NCI-H1092 treated with DMSO at 0.1 percent for 48 hours (cell line): ENCODE data around the gene HMGB2.
A peak's percentile ranks its signal among the peaks of the same experiment; 100 is the strongest.

Experiments
- DNase-seq: peaks from one replicate; lab custom pipeline; 2025; lab: John Stamatoyannopoulos, UW

Gene HMGB2

GRCh38 chr4:173334085-173334890, at the start of gene HMGB2:
TSS of gene HMGB2 (minus strand) at chr4:173334358. CDS start at chr4:173333649, 709 bp downstream.
- peak; percentile 100 for DNase-seq

- DNase-seq = no peak
These were observed 48.2 kb upstream of the HMGB2 start for GRCh38 chr4:173382349-173382748.

DNA sequence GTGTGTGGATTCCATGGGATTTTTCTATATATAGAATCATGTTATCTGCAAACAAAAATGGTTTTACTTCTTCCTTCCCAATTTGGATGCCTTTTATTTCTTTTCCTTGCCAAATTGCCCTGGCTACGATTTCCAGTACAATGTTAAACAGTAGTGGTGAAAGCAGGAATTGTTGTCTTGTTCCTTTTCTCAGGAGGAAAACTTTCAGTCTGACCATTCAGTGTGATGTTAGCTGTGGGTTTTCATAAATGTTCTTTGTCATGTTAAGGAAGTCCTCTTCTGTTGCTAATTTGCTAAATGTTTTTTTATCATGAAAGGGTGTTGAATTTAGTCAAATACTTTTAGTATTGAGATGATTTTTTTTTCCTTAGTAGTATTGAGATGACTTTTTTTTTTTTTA, 47.5 kb upstream of the HMGB2 start:
- DNase-seq = no peak

DNA sequence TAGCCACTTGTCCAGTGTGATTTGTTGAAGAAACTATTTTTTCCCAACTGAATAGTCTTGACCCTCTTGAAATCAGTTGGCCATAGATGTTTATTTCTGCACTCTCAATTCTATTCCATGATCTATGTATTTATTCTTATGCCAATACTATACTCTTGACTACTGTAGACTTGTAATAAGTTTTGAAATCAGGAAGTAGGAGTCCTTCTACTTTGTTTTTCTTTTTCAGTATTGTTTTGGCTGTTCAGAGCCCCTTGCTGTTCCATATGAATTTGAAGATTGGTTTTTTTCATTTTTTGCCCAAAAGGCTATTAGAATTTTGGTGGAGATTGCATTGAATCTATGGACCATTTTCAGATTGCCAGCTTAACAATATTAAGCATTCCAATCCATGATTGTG, 46.8 kb upstream of the HMGB2 start:
- no peak for DNase-seq

DNA sequence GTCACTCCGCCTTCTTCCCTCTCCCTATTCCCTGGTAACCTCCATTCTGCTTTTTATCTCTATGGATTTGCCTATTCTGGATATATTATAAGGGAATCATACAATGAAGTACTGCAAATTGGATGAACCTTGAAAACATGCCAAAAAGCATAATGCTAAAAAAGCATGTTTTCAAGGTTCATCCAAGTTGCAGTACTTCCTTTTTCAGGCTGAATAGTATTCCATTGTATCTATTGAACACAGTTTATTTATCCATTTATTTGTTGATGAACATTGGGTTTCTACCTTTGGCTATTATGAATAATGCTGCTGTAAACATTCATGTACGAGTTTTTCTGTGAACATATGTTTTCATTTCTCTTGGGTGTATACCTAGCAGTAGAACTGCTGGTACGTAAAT, 45.8 kb upstream of the HMGB2 start:
- DNase-seq = no peak

DNA sequence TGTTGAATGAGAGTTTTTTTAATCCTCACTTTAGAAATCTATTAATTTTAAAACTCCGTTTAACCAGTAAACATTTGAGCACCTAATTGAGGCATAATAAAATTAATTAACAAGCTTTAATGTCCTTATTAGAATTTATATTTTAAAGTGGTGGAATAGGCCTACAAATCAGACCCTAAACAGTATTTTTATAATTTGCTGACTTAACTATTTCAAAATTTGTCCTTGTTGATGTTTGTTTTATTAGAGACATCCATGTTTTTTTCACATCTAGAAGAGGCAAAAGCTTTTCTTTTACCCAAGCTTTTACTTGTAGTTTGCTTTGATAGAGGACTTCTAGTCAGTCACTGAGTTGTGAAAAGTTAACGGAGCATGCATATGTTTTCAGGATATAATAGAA, 40.4 kb upstream of the HMGB2 start:
- DNase-seq = no peak

DNA sequence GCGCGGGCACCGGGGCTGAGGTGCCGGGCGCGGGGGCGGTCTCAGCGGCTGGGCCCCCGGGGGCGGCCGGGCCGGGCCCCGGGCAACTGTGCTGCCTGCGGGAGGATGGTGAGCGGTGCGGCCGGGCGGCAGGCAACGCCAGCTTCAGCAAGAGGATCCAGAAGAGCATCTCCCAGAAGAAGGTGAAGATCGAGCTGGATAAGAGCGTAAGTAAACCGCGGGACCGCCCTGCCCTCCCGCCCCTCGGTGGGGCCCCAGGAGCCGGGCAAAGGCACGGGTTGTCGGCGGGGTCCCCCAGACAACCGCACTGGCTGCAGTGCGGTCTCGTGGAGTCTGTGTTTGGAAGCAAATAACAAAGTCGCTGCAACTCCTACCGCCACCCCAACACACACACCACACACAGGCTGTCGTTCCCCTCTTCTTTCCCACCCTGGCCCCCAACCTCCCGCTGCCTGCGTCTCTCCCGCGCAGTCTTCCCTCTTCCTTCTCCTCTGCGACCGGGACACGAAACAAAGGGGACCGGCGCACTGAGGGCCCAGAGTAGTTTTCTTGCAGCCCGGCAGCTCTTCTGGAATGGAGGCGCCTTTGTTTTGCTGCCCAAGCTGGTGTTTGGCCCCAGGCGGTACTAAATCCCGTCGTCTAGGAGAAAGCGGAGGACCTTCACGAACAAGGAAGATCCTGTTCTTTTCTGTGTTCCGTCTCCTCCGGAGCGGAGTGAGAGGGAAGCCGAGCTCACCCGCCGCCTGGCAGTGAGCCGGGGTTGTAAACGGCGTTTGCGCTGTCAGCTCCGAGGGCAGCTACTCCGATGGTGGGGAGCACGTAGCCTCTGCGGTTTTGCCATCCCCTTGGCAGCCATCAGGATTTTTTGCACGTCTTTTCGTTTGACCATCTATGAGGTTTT, 37.4 kb upstream of the HMGB2 start:
- DNase-seq = peak; percentile 86

DNA sequence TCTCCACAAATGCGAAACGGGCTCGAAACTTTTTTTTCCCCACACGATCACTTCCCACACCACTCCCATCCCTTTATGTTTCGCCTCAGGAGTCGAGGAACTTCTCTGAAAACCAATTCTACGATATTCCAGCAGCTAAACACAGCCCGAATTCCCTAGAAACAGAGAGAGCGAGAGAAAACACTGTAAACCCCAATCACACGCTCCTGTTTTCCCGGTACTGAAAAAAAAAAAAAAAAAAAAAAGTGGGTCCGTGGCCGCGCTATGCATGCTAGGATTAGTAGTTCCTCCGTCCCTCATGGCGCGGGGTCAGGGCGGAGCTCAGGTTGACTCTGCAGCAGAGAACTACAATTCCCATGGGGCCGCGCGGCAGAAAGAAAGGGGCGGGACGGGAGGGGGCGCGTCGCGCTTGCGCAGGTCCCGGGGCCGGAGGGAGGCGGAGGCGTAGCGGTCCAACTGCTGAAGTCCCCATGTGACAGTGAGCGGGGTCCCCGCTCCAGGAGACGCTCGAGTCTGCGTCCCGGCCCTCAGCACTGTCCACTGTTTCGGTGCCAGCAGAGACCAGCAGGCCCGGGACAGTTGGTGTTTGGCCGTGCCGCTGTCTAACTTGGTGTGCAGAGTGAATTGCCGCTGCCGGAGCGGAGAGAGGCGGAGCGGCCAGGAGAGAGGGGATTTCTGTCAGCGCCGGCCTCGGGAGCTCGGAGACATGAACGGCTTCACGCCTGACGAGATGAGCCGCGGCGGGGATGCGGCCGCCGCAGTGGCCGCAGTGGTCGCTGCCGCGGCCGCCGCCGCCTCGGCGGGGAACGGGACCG, 36.5 kb upstream of the HMGB2 start, which contains the start of gene SAP30:
Gene SAP30 (plus strand): TSS at position 478 of the 815 bp plus-strand sequence. CDS start 229 bp downstream, at position 707.
- DNase-seq = peak; percentile 97

DNA sequence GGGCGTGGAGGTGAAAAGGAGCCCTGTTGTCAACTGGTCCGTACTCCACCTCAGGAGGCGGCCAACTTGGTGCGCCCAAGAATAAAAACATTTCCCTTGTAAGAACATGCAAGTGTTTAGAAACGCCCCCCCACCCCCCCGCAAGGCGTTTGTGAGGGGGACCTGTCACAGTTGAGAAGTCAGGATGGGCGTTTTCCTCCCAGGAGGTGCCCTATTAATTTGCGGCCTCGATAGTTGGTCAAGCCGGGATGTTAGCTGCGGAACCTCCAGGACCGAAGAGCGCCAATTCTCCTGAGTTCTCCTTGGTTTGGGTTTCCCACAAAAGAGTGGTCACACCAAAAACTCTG, 35.9 kb upstream of the HMGB2 start:
- DNase-seq = no peak

DNA sequence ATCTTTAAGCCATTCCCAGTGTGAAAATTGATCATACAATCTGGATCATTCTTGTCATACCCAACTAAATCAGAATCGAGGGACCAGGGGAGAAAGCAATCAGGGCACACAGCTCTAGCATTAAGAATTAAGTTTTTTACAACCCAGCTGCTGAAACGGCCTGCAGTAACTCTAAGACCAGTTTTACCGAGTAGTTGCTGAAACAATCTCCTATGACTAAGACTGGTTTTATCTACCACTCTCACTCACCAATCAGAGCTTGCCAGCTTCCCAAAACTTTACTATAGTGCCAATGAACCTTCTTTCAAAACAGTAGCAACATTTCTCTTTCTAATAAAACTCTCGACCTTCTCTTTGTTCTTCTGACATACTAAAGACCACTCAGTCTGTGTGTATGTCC, 33.8 kb upstream of the HMGB2 start:
- no peak for DNase-seq

DNA sequence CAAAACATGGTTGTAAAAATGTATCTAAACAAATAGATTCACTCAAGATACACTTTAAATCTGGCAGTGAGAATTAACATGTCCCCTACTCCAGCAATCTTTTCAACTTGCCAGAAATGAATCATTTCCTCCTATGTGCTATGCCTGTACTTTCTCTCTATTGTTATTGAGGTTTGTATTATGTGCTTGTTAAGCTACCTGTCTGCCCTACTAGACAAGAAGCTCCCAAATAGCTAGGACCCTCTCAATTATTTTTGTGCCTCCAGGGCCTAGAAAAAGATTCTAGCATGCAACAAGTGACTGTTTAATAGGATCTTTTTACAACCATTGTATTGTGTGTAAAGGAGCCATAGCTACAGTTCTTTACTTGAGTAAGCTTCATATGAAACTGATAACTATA, 33.1 kb upstream of the HMGB2 start:
- DNase-seq = no peak

DNA sequence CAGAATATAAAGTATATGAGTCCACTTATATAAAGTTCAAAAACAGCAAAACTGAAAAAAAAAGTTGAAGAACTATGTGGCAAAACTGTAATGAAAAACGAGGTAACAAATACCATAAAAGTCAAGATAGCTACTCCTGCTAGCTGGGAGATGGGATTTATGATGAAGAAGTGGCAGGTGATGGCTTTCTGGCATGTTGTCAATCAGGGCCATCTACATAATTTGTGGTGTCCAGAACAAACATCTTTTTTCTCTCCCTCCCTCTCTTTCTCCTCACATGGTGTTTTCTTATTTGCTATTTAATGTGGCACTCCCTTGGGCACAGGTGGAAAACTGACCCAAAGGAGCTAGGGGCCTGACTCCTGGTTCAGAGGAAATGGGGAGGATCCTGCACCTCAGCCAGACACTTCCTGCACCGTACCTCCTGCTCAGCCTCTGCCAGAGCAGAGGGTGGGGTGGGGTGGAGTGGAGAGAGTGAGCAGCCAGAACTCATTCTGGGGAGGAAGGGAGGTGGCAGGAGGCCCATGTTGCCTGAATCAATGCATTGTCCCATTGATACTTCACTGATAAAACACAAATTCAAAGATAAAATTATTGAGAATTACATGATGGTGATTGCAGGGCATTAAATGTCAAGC, 31.3 kb upstream of the HMGB2 start:
- no peak for DNase-seq

DNA sequence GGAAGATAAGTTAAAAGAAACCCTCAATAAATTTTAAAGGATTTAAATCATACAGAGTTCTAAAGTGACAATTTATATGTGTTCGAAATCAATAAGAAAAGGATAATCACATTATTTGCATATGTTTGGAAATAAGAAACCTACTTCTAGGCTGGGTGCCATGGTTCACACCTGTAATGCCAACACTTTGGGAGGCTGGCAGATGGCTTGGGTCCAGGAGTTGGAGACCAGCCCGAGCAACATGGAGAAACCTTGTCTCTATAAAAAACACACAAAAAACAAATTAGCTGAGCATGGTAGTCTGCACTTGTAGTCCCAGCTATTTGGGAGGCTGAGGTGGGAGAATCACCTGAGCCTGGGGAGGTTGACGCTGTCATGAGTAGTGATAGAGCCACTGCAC, 28.5 kb upstream of the HMGB2 start:
- peak; percentile 18 for DNase-seq

- DNase-seq = peak; percentile 6
These were observed 26.5 kb upstream of the HMGB2 start for GRCh38 chr4:173360587-173361221.

- DNase-seq = peak; percentile 22
These were observed 23.8 kb upstream of the HMGB2 start for GRCh38 chr4:173357939-173358338.

- DNase-seq = no peak
These were observed 13.3 kb upstream of the HMGB2 start for GRCh38 chr4:173347467-173347866.

- no peak for DNase-seq
These were observed 11.9 kb upstream of the HMGB2 start for GRCh38 chr4:173346074-173346473.

DNA sequence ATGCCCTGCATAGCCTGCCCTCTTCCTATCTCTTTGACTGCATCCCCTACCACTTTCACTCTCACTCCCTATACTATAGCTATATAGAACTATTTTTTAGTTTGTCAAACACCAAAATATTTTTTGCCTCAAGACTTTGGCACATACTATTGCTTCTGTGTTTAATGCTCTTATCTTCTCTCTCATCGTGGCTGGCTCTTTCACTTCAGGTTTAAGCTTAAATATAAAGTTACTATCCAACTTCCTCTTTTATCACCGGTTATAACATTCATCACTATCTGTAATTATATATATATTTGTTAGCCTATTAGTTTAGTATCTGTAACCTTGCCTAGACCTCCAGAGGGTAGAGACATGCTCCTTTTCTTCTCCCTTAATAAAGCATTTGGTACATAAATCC, 11.5 kb upstream of the HMGB2 start:
- no peak for DNase-seq

- no peak for DNase-seq
These were observed 9.8 kb upstream of the HMGB2 start for GRCh38 chr4:173343832-173344397.

DNA sequence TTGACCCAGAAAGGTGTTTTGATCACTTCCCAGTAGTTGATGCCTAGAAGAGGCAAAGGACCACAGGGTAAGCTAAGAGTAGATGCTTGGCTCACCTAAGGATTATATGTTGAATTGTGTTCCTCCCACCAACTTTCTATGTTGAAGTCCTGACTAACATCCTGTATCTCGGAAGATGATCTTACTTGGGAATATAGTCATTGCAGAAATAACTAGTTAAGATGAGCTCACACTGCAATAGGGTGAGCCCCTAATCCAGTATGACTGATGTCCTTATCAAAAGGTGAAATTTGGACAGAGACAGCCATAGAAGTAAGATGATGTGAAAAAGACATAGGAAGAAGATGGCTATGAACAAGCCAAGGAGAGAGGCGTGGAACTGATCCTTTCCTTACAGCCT, 3.3 kb upstream of the HMGB2 start:
- no peak for DNase-seq
